ENCODE measurements around the gene CCDC120.

- TF ChIP-seq CTCF (IDR thresholded peaks at IDR 0.05): no peak
- TF ChIP-seq EP300 (IDR thresholded peaks at IDR 0.05; ENCODE audit: low read depth): no peak
Observed at GRCh38 chrX:49043987-49044281, 14.9 kb upstream of the CCDC120 start.

Data from transverse colon (tissue), 3 donors.